Osteoblast (primary cell): ENCODE results near the gene PSD. TPM values are rescaled to one million over a fixed set of nuclear protein-coding genes. Genes with fewer than 3 reads are reported as not detected.
A peak's percentile ranks its signal among the peaks of the same experiment; 100 is the strongest.

ENCODE experiments used
- DNase-seq: peaks from one replicate; pipeline ENCODE4 v3.0.0; 2011; ENCODE audit warnings: low spot score, mixed read lengths; ENCODE audit not compliant: insufficient read length; ENCODE audit errors: missing footprints
- H2AFZ ChIP-seq: 2 replicates; pipeline ENCODE4 v1.6.0; 2011; ENCODE audit warnings: mild to moderate bottlenecking, low read length
- H3K27ac ChIP-seq: 2 replicates; pipeline ENCODE4 v1.5.1; 2011; ENCODE audit warnings: mild to moderate bottlenecking, low read depth, low read length, moderate library complexity
- H3K27me3 ChIP-seq: 2 replicates; pipeline ENCODE4 v1.6.0; 2012; ENCODE audit warnings: mild to moderate bottlenecking, control low read depth, inconsistent platforms, low read length, moderate library complexity; ENCODE audit not compliant: insufficient read depth
- H3K36me3 ChIP-seq: 2 replicates; pipeline ENCODE4 v1.5.1; 2011; ENCODE audit warnings: mild to moderate bottlenecking, low read length, control low read depth, moderate library complexity; ENCODE audit not compliant: insufficient read depth
- H3K4me1 ChIP-seq: 2 replicates; pipeline ENCODE4 v1.5.1; 2011; ENCODE audit warnings: mild to moderate bottlenecking, low read length, control low read depth, moderate library complexity; ENCODE audit not compliant: insufficient read depth
- H3K4me2 ChIP-seq: 2 replicates; pipeline ENCODE4 v1.6.0; 2011; ENCODE audit warnings: mild to moderate bottlenecking, low read length; ENCODE audit not compliant: insufficient read depth
- H3K4me3 ChIP-seq: fragments of 200-600 bp; sonication (generic); 3 replicates; pipeline ENCODE4 v1.5.1; 2012; ENCODE audit warnings: mild to moderate bottlenecking, low read length, inconsistent platforms; ENCODE audit not compliant: insufficient read depth
- H3K79me2 ChIP-seq: 2 replicates; pipeline ENCODE4 v1.6.0; 2012; ENCODE audit warnings: mild to moderate bottlenecking, low read length, control low read depth, inconsistent platforms; ENCODE audit not compliant: insufficient read depth
- H3K9me3 ChIP-seq: 2 replicates; pipeline ENCODE4 v1.5.1; 2011; ENCODE audit warnings: low read depth, low read length, control low read depth
- H4K20me1 ChIP-seq: 2 replicates; pipeline ENCODE4 v1.6.0; 2012; ENCODE audit warnings: mild to moderate bottlenecking, low read length, control low read depth; ENCODE audit not compliant: insufficient read depth
- CTCF ChIP-seq: IDR thresholded peaks from 2 replicates; pipeline ENCODE4 v1.5.1; 2011; ENCODE audit warnings: mild to moderate bottlenecking, low read depth, low read length, moderate library complexity; ENCODE audit errors: extremely low read depth
- small RNA-seq: library from RNA; depleted of rRNA; stranded (forward); fragments of <200 nt; gene quantifications from one replicate; pipeline ENCODE3, GENCODE V24; 2012
- total RNA-seq: library from RNA; depleted of rRNA; stranded (reverse); fragments of >200 nt; gene quantifications from 2 replicates; pipeline ENCODE4 v1.2.3, GENCODE V29; 2012

Gene PSD
- total RNA-seq, 1 donor: 0.72 TPM

- Histone ChIP-seq H3K36me3 (peaks cover 71% of the 10 kb centered on the region), H3K4me2 (no peak overlapping the region), H3K79me2 (peaks cover 19% of the 10 kb centered on the region), H4K20me1 (peaks cover 51% of the 10 kb centered on the region), H3K27me3 (no peaks in the 10 kb centered on the region), H3K9me3 (no peaks in the 10 kb centered on the region), H2AFZ (no peak overlapping the region), H3K4me1 (no peaks in the 10 kb centered on the region), H3K4me3 (no peak overlapping the region), H3K27ac (no peak overlapping the region)
- TF ChIP-seq CTCF: no peak
- no peak for DNase-seq
These were observed 64.1 kb downstream of the PSD start for GRCh38 chr10:102354451-102354850.

Small RNA genes within 50 kb of the gene (small RNA-seq; reads per million reads assigned to genes)
- gene MIR146B: 972 reads per million, percentile 99 among the genes with 10 or more reads in this experiment

Other genes with a start within 250 kb of the PSD start
- 2.2 and 2.7 TPM in 2 replicates for gene ELOVL3, start 192.5 kb downstream of the PSD start, total RNA-seq
- gene PITX3, start 177.3 kb downstream of the PSD start, total RNA-seq: under 0.01 TPM in 1 of 2 replicates, not detected in the other
- 37.4 and 38.0 TPM in 2 replicates for gene GBF1, start 173.3 kb downstream of the PSD start, total RNA-seq
- gene NFKB2, start 23.1 kb downstream of the PSD start, total RNA-seq: 17.7 and 20.3 TPM in 2 replicates
- 5.9 and 9.4 TPM in 2 replicates for gene FBXL15, start 2.1 kb upstream of the PSD start, total RNA-seq
- gene CUEDC2, start 13.8 kb upstream of the PSD start, total RNA-seq: 46.7 and 46.9 TPM in 2 replicates
- not detected in 2 replicates for gene C10orf95, start 32.8 kb upstream of the PSD start, total RNA-seq
- 105 and 106 TPM in 2 replicates for gene ACTR1A, start 83.9 kb upstream of the PSD start, total RNA-seq
- gene SUFU, start 85.2 kb upstream of the PSD start, total RNA-seq: 2.9 and 3.6 TPM in 2 replicates
- 107 and 126 TPM in 2 replicates for gene TRIM8, start 225.7 kb upstream of the PSD start, total RNA-seq